ENCODE data around the gene PNN.
"Not testable (repeated sequence)": the region's sequence is repeated elsewhere in the genome, so short reads cannot be mapped to it uniquely, and the experiment has no call there.

PNN gene

DNA sequence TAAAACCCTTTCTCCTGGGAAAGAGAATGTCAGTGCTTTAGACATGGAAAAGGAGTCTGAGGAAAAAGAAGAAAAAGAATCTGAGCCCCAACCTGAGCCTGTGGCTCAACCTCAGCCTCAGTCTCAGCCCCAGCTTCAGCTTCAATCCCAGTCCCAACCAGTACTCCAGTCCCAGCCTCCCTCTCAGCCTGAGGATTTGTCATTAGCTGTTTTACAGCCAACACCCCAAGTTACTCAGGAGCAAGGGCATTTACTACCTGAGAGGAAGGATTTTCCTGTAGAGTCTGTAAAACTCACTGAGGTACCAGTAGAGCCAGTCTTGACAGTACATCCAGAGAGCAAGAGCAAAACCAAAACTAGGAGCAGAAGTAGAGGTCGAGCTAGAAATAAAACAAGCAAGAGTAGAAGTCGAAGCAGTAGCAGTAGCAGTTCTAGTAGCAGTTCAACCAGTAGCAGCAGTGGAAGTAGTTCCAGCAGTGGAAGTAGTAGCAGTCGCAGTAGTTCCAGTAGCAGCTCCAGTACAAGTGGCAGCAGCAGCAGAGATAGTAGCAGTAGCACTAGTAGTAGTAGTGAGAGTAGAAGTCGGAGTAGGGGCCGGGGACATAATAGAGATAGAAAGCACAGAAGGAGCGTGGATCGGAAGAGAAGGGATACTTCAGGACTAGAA, 6.1 kb downstream of the PNN start:
- no peak for DNase-seq

DNA sequence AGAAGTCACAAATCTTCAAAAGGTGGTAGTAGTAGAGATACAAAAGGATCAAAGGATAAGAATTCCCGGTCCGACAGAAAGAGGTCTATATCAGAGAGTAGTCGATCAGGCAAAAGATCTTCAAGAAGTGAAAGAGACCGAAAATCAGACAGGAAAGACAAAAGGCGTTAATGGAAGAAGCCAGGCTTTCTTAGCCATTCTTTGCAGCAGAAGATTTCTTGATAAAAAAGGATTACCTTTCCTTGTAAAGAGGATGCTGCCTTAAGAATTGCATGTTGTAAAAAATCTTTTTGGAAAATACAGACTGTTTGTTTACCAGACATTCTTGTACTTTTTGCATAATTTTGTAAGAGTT, 6.6 kb downstream of the PNN start:
- DNase-seq, result no peak

DNA sequence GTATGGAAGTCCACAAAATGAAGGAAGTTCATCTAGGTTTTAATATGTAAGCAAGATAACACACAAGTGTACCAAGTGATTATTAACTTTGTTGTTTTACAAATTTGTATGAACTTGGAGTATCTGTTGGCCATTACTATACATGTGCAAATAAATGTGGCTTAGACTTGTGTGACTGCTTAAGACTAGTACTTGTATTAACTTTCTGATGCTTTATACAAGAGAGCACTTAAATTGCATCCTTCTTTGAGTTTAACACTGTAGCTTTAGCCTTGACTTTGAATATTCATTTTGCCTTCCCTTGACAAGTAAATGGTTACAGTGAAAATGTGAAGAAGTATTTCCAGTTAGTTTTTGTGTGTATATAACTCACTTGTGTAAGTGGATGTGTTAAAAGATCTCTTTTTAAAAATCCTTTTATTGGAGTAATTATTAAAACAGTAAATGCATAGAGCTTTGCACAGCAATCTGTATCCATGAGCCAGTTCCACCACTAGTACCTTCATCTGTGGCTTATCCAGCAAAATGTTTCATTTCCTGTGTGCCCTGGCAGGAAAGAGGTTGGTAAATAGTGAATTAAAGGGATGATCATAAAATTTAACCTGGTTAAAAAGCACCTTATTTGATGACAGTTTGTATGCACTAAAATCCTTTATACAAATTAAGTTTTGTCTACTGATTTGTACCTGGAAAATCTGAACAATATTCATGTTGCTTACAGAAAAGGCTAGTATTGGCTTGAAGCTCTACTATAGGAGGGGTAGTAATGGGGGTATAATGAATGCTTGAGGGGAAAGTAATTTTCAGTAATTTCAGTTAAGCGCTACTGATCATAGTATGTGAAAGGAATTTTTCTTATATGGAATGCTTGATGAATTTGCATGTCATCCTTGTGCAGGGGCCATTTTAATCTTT, 8.0 kb downstream of the PNN start:
- no peak for DNase-seq

DNA sequence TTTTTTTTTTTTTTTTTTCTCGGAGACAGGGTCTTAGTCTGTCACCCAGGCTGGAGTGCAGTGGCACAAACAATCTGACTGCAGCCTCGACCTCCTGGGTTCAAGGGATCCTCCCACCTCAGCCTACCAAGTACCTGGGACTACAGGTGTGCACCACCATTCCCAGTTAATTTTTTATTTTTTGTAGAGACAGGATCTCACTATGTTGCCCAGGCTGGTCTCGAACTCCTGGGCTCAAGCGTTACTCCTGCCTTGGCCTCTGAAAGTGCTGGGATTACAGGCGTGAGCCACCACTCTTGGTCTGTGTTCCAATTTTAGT, 8.6 kb downstream of the PNN start:
- DNase-seq, result not testable (repeated sequence)

DNA sequence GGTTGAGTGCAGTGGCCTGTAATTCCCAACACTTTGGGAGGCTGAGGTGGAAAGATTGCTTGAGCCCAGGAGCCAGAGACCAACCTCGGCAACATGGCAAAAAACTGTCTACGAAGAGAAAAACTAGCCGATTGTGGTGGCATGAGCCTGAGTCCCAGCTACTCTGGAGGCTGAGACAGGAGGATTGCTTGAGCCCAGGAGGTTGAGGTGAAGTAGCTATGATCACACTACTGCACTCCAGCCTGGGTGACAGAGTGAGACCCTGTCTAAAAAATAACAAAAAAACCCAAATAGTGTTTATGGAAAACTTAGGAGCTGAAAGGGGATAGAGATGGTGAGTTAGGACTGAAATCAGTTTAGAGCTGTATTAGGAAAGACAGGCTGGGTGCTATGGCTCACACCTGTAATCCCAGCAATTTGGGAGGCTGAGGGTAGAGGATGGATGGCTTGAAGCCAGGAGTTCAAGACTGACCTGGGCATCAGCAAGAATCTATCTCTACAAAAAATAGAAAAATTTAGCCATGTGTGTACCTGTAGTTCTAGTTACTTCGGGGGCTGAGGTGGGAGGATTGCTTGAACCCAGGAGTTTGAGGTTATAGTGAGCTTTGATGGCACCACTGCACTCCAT, 9.7 kb downstream of the PNN start:
- no peak for DNase-seq

DNA sequence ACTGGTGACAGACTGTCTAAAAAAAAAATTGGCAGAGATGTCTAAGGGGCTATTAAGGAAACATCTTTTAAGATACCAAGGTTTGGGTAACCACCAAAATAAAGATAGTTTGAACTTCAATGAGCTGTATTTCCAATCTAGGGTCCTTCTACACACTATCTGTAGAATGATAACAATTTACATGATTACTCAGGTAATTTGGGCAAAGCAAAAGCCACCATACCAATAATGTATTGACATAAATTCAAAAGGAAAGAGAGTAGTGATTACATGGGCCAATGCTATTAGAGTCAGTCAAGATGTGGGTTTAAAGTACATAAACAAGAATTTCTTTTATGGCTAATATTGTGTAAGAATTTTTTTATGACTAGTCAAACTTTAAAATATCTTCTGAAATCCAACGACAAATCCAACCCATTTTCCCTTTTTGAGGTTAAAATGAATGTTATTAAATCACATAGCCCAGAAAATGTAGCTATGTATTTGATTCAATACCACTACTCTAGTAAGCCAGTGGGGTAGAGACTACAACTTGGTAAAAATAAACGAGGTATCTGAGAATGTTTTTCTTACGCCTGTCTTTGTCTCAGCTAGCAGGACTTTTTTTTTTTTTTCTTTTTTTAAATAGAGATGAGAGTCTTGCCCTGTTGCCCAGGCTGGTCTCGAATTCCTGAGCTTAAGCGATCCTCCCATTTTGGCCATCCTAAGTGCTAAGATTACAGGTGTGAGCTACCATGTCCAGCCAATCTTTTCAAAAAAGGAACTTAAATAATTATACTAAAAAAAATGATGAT, 10.4 kb downstream of the PNN start:
- no peak for DNase-seq

DNA sequence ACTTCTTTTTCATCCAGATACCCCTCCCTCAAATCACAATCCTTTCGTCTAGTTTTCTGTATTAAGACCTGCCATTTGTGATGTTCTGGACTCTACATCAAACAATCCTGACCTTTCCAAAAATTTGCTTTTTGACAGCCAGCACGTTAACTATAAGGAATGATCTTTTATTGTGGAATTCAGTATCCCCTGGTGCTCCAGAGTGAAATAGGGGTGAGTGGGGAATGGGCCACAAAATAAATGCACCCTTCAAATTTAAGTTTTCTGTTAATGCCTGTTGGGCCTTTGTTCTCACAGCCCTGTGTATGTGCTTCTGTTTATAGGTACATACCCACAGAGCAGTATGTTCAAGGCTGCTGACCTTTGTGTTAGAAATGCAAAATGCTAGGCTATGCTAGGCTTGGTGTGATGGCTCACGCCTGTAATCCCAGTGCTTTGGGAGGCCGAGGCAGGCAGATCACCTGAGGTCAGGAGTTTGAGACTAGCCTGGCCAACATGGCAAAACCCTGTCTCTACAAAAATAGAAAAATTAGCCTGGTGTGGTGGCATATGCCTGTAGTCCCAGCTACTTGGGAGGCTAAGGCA, 12.0 kb downstream of the PNN start:
- DNase-seq, result no peak

DNA sequence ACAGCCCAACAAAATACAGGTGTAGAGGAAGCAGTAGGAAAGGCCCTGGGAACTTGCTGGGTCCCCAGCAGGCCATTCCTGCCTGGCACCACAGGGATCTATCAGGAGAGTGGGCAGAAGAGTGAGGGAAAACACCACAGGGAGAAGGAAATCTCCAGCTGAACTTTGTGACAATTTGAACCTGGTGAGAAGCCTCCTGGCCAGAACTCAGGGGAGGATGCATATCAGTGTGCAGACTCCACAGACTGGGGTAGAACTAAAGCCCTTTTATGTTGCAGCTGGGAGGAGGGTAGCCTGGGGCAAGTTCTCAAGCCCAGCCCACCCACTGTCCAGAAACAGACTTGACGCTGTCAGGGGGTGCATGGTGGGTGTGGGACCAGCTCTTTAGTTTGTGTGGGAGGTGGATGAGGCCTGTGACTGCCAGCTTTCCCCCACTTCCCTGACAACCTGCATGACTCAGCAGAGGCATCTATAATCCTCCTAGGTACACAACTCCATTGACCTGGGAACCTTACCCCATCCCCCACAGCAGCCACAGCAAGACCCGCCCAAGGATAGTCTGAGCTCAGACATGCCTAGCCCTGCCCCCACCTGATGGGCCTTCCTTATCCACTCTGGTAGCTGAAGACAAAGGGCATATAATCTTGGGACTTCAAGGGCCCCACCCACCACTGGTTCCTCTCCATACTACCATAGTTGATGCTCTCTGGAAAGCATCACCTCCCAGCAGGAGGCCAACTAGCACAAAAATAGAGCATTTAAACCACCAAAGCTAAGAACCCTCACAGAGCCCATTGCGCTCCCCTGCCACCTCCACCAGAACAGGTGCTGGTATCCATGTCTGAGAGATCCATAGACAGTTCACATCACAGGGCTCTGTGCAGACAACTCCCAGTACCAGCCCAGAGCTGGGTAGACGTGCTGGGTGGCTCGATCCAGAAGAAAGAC, 28.9 kb downstream of the PNN start:
- DNase-seq, result no peak

DNA sequence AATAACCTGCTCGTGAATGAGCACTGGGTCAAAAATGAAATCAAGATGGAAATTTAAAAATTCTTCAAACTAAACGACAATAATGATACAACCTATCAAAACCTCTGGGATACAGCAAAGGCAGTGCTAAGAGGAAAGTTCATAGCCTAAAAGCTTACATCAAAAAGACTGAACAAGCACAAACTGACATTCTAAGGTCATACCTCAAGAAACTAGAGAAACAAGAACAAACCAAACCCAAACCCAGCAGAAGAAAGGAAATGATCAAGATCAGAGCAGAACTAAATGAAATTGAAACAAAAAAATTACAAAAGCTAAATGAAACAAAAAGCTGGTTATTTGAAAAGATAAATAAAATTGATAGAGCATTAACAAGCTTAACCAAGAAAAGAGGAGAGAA, 32.4 kb downstream of the PNN start:
- DNase-seq, result not testable (repeated sequence)

DNA sequence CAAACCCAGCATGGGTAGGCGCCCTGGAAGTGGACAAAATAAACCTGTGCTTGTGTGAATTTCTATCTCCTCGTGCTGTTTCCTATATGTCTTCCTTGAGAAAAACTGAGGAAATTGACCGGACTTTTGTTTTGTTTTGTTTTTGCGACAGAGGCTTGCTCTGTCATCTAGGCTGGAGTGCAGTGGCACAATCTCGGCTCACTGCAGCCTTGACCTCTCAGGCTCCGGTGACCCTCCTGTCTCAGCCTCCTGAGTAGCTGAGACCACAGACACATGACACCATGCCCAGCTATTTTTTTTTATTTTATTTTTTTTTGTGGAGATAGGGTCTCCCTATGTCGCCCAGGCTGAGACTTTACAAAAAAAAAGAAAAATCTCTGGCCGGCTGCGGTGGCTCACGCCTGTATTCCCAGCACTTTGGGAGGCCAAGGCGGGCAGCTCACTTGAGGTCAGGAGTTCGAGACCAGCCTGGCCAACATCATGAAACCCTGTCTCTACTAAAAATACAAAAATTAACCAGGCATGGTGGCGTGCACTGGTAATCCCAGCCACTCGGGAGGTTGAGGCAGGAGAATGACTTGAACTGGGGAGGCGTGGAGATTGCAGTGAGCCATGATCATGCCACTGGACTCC, 36.2 kb downstream of the PNN start:
- no peak for DNase-seq

DNA sequence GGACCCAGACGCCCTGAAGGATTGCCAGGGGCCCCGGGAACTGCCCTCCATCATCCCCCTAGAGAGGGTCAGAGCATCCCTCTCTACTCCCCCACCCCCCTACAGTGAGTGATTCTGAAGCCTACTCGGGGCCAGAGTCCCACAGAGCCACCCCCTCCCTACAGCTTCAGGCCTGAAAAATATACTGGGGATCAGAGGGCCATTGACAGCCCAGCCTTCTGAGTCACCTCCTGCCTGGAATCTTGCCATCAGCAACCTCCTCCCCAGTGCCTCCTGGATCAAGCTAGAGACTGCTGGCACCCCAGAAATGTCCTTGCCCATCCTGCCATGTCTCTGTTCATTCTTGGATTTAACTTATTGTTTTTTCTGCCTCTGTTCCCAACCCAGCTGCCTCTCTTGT, 37.0 kb downstream of the PNN start:
- DNase-seq, result no peak

DNA sequence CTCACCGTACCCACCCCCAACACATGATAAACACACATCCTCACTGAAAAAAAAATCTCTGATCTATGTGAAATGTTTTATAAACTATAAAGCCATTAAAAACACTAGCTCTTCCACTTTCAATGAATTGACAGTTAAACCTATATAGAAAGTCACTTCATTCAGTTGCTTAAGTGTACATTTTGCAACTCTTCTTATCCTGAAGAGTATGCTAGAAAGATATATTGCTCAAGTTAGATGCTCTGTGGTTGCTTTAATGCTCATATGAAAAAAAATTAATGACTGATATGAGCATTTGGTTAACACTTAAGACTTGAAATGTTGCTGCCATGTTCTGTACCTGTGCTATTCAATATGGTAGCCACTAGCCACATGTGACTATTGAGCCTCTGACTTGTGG, 37.6 kb downstream of the PNN start:
- no peak for DNase-seq

DNA sequence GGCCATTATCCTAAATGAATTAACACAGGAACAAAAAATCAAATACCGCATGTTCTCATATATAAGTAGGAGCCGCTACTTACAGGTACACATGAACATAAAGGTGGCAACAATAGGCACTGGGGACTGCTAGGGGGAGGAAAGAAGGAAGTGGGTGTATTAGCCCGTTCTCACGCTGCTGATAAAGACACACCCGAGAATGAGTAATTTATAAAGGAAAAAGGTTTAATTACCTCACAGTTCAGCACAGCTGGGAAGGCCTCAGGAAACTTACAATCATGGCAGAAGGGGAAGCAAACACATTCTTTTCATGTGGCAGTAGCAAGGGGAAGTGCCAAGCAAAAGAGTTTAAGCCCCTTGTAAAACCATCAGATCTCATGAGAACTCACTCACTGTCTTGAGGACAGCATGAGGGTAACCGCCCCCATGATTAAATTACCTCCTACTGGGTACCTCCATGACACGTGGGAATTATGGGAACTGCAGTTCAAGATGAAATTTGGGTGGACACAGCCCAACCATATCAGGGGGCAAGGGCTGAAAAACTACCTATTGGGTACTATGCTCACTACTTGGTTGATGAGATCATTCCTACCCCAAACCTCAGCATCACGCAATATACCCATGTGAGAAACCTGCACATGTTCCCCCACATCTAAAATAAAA, 42.3 kb downstream of the PNN start:
- peak; percentile 3 for DNase-seq

DNA sequence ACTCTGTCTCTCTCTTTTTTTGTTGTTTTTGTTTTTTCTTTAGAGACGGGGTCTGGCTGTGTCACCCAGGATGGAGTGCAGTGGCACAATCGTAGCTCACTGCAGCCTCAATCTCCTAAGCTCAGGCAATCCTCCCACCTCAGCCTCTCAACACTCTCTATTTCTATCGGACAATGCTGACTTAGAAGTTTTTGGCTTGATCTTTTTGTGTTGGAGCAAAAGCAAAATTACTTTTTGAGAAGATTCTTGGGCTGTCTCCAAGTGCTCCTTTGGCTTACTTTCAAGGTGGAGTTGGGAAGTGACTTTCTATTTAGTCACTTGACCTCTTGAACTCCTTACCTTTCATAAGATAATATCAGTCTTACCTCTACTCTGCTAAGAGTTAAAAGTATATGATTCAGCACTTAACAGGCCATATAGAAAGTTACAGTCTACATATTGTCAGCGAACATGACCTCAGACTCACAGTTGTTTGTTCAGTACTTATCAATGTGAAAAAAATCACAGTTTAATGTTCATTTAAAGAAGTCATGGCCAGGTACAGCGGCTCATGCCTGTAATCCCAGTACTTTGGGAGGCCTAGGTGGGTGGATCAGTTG, 43.2 kb downstream of the PNN start:
- no peak for DNase-seq

DNA sequence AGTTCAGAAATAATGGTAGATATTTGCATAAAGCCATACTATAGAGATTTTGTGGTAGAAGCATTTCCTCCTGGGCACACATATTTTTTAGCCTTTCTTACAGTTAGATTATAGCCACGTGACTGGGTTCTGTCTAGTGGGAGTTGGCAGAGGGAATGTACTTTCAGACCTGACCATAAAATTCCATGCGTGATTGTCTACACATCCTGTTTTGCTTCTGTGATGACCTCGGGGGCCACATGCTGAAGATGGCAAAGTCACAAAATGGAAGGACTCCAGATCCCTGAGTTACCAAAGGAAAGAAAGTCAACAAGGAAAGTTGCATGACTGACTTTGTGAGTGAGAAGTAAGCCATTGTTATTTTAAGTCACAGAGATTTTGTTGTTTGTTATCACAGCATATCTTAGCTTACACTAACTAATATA, 44.0 kb downstream of the PNN start:
- DNase-seq, result no peak

DNA sequence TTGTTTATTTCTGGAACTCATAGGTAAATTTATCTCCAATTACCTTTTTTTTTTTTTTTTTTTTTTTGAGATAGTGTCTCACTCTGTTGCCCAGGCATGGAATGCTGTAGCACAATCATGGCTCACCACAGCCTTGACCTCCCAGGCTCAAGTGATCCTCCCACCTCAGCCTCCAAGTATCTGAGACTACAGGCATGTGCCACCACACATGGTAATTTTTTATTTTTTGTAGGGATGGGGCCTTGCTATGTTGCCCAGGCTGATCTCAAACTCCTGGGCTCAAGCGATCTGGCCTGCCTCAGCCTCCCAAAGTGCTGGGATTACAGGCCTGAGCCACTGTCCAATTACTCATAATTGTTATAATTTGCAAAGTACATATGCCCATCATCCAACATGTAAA, 45.4 kb downstream of the PNN start:
- not testable (repeated sequence) for DNase-seq

DNA sequence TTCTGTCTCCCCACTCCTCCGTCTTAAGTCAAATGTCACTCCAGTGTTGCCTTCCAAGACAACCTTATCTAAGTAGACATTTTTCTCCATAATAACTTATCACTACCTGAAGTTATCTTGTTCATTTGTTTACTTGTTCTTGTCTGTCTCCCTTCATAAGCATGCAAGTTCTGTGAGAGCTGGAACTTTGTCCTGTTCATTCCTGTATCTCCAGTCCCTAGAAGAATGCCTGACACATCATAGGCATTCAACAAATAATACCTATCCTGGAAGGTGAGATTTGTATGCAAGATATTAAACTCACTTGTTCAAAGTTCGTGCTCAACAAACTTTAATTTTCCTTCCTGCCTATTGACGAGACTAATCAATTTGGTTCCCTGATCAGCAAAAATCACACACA, 53.0 kb downstream of the PNN start:
- no peak for DNase-seq

DNA sequence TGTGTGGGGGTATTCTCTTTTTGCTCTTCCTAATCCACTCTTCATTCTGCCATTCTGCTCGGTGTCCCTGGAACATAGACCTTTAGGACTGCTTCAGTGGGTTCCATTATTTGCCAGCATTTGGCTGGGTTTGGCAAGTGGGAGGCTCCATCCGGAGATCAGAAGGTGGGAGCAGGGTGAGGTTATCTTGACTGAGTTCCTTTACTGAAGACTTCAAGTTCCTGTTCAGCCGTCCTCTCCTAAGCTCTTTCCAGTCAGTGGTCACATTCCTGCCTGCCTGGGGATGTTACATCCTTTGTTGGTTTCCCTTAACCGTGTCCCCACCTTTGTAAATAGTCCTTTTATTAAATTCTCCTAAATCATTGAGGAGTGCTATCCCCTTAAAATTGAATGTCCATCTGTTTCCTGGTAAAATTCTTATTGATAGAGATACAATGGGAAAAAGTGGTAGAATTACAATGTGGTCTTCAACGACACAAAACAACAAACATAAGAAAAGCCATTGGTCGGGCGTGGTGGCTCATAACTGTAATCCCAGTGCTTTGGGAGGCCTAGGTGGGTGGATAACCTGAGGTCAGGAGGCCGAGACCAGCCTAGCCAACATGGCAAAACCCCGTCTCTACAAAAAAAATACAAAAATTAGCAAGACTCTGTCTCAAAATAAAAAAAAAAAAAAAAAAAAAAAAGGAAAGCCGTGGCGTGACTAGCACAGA, 53.6 kb downstream of the PNN start:
- DNase-seq, result no peak

DNA sequence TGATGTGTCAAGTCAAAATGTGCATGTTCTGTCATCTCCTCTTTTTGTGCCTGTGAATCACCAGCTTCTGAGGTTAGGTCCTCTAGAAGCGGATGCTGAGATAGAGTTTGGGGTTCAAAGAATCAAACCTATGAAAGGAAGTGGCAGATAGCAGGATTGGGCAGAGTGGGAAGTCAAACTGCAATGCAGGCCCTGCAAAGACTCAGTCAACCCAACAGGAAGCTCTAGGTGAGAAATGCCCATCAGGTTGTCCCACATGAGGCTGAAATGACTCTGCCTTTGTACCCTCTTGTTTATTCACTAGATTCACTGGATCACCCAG, 54.1 kb downstream of the PNN start:
- no peak for DNase-seq

DNA sequence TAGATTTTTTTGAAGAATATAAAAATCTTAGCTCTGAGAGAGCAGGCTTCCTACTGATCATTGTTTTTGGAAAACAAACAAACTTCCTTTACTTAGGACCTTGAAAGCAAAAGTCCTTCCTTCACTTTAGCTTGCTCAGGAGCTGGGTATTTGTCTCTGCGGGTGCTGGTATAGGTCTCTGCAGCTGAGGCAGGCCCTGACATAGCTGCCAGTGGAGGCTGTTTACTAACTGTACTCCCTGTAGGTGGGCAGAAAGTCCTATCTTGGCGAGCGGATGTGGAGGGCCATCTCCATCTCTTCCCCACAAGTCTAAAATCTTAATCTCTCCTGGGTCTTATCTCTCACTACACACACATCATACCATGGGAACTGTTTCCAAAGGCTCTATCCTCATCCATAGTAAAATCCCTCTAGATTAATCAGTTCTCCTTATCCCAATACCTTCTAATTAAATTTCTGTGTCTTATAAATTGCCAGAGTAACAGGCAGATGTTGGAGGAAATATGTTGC, 54.6 kb downstream of the PNN start:
- no peak for DNase-seq
